H9 (cell line): ENCODE measurements around the gene PDZK1IP1. TPM values are rescaled to one million over a fixed set of nuclear protein-coding genes. Genes with fewer than 3 reads are reported as not detected.
A peak's percentile ranks its signal among the peaks of the same experiment; 100 is the strongest.

Experiments
- DNase-seq: peaks from one replicate; pipeline ENCODE4 v3.0.0-alpha.2; 2017
- H2AFZ ChIP-seq: one replicate; pipeline ENCODE4 v1.6.1; 2013; ENCODE audit warnings: mild to moderate bottlenecking, low read length, control low read depth, moderate library complexity
- H2AK5ac ChIP-seq: 2 replicates; pipeline ENCODE4 v1.6.1; 2013; ENCODE audit warnings: low read length, control low read depth, mixed read lengths; ENCODE audit not compliant: insufficient read length
- H2BK120ac ChIP-seq: one replicate; pipeline ENCODE4 v1.6.1; 2013; ENCODE audit warnings: low read depth, mild to moderate bottlenecking, low read length, control low read depth, inconsistent platforms; ENCODE audit not compliant: poor library complexity, severe bottlenecking
- H2BK12ac ChIP-seq: 2 replicates; pipeline ENCODE4 v1.6.1; 2013; ENCODE audit warnings: low read length, control low read depth, mixed read lengths, low read depth; ENCODE audit not compliant: insufficient read length
- H2BK15ac ChIP-seq: 2 replicates; pipeline ENCODE4 v1.6.1; 2013; ENCODE audit warnings: low read depth, low read length, control low read depth
- H2BK20ac ChIP-seq: one replicate; pipeline ENCODE4 v1.6.1; 2013; ENCODE audit warnings: low read depth, mild to moderate bottlenecking, low read length, control low read depth, inconsistent platforms; ENCODE audit not compliant: poor library complexity, severe bottlenecking
- H2BK5ac ChIP-seq: 2 replicates; pipeline ENCODE4 v1.6.1; 2013; ENCODE audit warnings: low read length, control low read depth, mixed read lengths; ENCODE audit not compliant: insufficient read length
- H3K14ac ChIP-seq: 2 replicates; pipeline ENCODE4 v1.6.1; 2013; ENCODE audit warnings: low read length, control low read depth; ENCODE audit not compliant: insufficient read depth
- H3K18ac ChIP-seq: 2 replicates; pipeline ENCODE4 v1.6.1; 2013; ENCODE audit warnings: low read depth, mild to moderate bottlenecking, mixed read lengths, low read length, control low read depth; ENCODE audit not compliant: insufficient read length
- H3K23ac ChIP-seq: 2 replicates; pipeline ENCODE4 v1.6.1; 2013; ENCODE audit warnings: low read length, control low read depth, mixed read lengths, low read depth; ENCODE audit not compliant: insufficient read length
- H3K23me2 ChIP-seq: 2 replicates; pipeline ENCODE4 v1.6.1; 2013; ENCODE audit warnings: low read depth, mild to moderate bottlenecking, mixed read lengths, low read length, control low read depth; ENCODE audit not compliant: insufficient read length, poor library complexity, severe bottlenecking
- H3K27ac ChIP-seq: 2 replicates; pipeline ENCODE4 v1.5.1; 2013; ENCODE audit warnings: low read length, control low read depth, mixed read lengths, low read depth; ENCODE audit not compliant: insufficient read length
- H3K27me3 ChIP-seq: 2 replicates; pipeline ENCODE4 v1.6.1; 2013; ENCODE audit warnings: low read length, control low read depth, inconsistent platforms; ENCODE audit not compliant: insufficient read depth
- H3K4ac ChIP-seq: 2 replicates; pipeline ENCODE4 v1.6.1; 2013; ENCODE audit warnings: low read depth, mild to moderate bottlenecking, control low read depth, inconsistent platforms, low read length, moderate library complexity
- H3K4me1 ChIP-seq: 2 replicates; pipeline ENCODE4 v1.6.1; 2013; ENCODE audit warnings: low read length, control low read depth, inconsistent platforms; ENCODE audit not compliant: insufficient read depth
- H3K4me2 ChIP-seq: 2 replicates; pipeline ENCODE4 v1.6.1; 2013; ENCODE audit warnings: low read length, control low read depth, mixed read lengths; ENCODE audit not compliant: insufficient read length, insufficient read depth
- H3K56ac ChIP-seq: 2 replicates; pipeline ENCODE4 v1.6.1; 2013; ENCODE audit warnings: low read depth, mild to moderate bottlenecking, mixed read lengths, low read length, control low read depth; ENCODE audit not compliant: insufficient read length
- H3K79me1 ChIP-seq: 2 replicates; pipeline ENCODE4 v1.6.1; 2013; ENCODE audit warnings: low read depth, mild to moderate bottlenecking, moderate library complexity, low read length, control low read depth, inconsistent platforms; ENCODE audit not compliant: insufficient read depth, poor library complexity, severe bottlenecking
- H3K79me2 ChIP-seq: 2 replicates; pipeline ENCODE4 v1.6.1; 2013; ENCODE audit warnings: low read length, control low read depth, inconsistent platforms; ENCODE audit not compliant: insufficient read depth
- H3K9ac ChIP-seq: 2 replicates; pipeline ENCODE4 v1.6.1; 2013; ENCODE audit warnings: low read length, control low read depth, mixed read lengths; ENCODE audit not compliant: insufficient read length; ENCODE audit errors: extremely low read depth
- H3K9me3 ChIP-seq: one replicate; pipeline ENCODE4 v1.6.1; 2013; ENCODE audit warnings: low read depth, low read length, inconsistent platforms; ENCODE audit not compliant: control insufficient read depth
- H3T11ph ChIP-seq: one replicate; pipeline ENCODE4 v1.6.1; 2013; ENCODE audit warnings: mild to moderate bottlenecking, low read length, control low read depth, inconsistent platforms
- H4K20me1 ChIP-seq: one replicate; pipeline ENCODE4 v1.6.1; 2013; ENCODE audit not compliant: control insufficient read depth, insufficient read length, insufficient read depth
- H4K5ac ChIP-seq: 2 replicates; pipeline ENCODE4 v1.6.1; 2013; ENCODE audit warnings: low read depth, mild to moderate bottlenecking, mixed read lengths, low read length, control low read depth; ENCODE audit not compliant: insufficient read length
- H4K8ac ChIP-seq: replicated peaks from 2 replicates; pipeline ENCODE4 v1.6.1; 2013; ENCODE audit warnings: low read length, control low read depth, mixed read lengths, low read depth; ENCODE audit not compliant: insufficient read length
- H4K91ac ChIP-seq: 2 replicates; pipeline ENCODE4 v1.6.1; 2013; ENCODE audit warnings: low read depth, mild to moderate bottlenecking, moderate library complexity, mixed read lengths, low read length, control low read depth; ENCODE audit not compliant: insufficient read length
- H3K27ac Mint-ChIP-seq, 3 experiments: 2 replicates in 2 of 3; 3 replicates in 1 of 3; pipeline ENCODE4 v1.8.0; 2020 to 2021; ENCODE audit warnings: mixed read lengths in 3 of 3, mild to moderate bottlenecking in 1 of 3, moderate library complexity in 1 of 3
- H3K27me3 Mint-ChIP-seq: 2 replicates; pipeline ENCODE4 v1.8.0; 2021; ENCODE audit warnings: low read depth, mild to moderate bottlenecking, moderate library complexity, mixed read lengths
- H3K36me3 Mint-ChIP-seq, 3 experiments: 2 replicates in 2 of 3; 3 replicates in 1 of 3; pipeline ENCODE4 v1.8.0; 2020 to 2021; ENCODE audit warnings: low read depth in 3 of 3, mixed read lengths in 3 of 3; ENCODE audit not compliant: insufficient read depth in 1 of 3
- H3K4me1 Mint-ChIP-seq, 2 experiments: 2 replicates each; pipeline ENCODE4 v1.8.0; 2020; ENCODE audit warnings: mixed read lengths in 2 of 2
- H3K4me3 Mint-ChIP-seq, 2 experiments: 2 replicates in 1 of 2; 3 replicates in 1 of 2; pipeline ENCODE4 v1.8.0; 2020 to 2021; ENCODE audit warnings: mild to moderate bottlenecking in 2 of 2, mixed read lengths in 2 of 2, moderate library complexity in 1 of 2
- H3K9me3 Mint-ChIP-seq, 2 experiments: 2 replicates in 1 of 2; 3 replicates in 1 of 2; pipeline ENCODE4 v1.8.0; 2020; ENCODE audit warnings: mild to moderate bottlenecking in 2 of 2, mixed read lengths in 2 of 2, moderate library complexity in 1 of 2
- WGBS: extraction: QIAGEN DNeasy Blood & Tissue Kit; methylation state at CpG from one replicate; pipeline ENCODE4 v1.1.7; 2013; ENCODE audit warnings: missing lambda C conversion rate, low lambda C conversion rate, mixed read lengths; ENCODE audit not compliant: insufficient read length; ENCODE audit errors: extremely low coverage; 5-methylcytosine and 5-hydroxymethylcytosine counted together
- total RNA-seq: library from RNA; stranded (reverse); gene quantifications from 2 replicates; pipeline ENCODE4 v1.2.1, GENCODE V29; 2021
- TF ChIP-seq, protein P1 (sequence below): fragments of 200-600 bp; sonication (generic); conservative IDR thresholded peaks from 3 replicates; pipeline ENCODE4 v1.8.0; 2021; ENCODE audit warnings: antibody characterized with exemption, mild to moderate bottlenecking

Gene PDZK1IP1
- total RNA-seq, 1 experiment from 2014 or later = not detected

DNA sequence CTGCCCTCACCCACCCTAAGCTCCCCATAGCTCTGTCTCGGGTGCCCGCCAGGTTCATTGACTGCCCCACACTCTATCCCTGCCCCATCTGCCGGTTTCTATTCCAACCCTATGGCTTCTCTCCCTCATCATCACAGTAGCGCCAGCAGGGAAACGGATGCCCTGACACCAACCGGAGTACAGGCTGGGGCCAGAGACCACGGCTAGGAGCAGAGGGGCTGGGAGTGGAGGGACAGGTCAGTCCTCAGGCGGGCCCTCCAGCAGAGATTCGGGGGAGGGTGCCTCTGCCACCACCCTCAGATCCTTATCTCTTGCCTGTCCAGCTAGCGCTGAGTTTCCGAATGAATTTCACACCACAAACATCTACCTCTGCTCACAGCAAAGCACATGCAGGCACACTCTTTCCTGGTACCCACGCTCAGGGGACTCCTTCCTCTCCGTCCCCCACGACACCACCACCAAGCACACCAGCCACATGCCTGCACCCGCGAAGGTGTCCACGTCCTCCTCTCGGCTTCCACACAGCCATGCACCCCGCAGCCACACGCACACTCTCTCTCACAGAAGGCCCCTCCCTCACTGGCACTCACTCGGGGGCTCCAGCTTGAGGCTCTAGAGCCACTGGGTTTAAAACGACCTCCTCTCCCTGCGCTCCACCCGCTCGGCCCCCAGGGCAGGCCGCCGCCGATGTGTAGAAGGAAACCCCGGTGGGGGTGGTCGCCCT is 35.0 kb upstream of the PDZK1IP1 start:
- Histone ChIP-seq H3K18ac (no peak overlapping the region), H3K4ac (no peak overlapping the region), H3K14ac (peak overlapping the region; percentile 59; the same call in 1 of the 2 replicates), H4K8ac (no peak overlapping the region), H2BK12ac (no peak overlapping the region), H3K9me3 (no peaks in the 10 kb centered on the region), H3K79me1 (no peaks in the 10 kb centered on the region), H2AFZ (no peak overlapping the region), H3K56ac (no peak overlapping the region), H2BK5ac (no peak overlapping the region), H2BK120ac (no peak overlapping the region), H2AK5ac (no peak overlapping the region), H3K4me1 (no peaks in the 10 kb centered on the region; the same call in 1 of the 2 replicates), H2BK15ac (no peak overlapping the region), H3T11ph (no peak overlapping the region), H3K9ac (no peak overlapping the region), H3K79me2 (no peaks in the 10 kb centered on the region), H4K20me1 (peaks cover 2% of the 10 kb centered on the region), H3K27ac (no peak overlapping the region), H3K27me3 (peaks cover 94% of the 10 kb centered on the region), H3K23me2 (peaks cover 11% of the 10 kb centered on the region), H2BK20ac (no peak overlapping the region), H4K91ac (no peak overlapping the region), H3K4me2 (peak overlapping the region; percentile 25), H4K5ac (no peak overlapping the region), H3K23ac (no peak overlapping the region)
- Mint-ChIP-seq H3K27ac (no peak overlapping the region), H3K36me3 (no peaks in the 10 kb centered on the region), H3K9me3 (peaks cover 0 to 3% of the 10 kb centered on the region in 2 experiments; a peak in 2 of 5 replicates), H3K27me3 (peaks cover 43% of the 10 kb centered on the region), H3K4me1 (peaks cover 17 to 28% of the 10 kb centered on the region in 2 experiments), H3K4me3 (no peak overlapping the region)
- TF ChIP-seq, protein P1, sequence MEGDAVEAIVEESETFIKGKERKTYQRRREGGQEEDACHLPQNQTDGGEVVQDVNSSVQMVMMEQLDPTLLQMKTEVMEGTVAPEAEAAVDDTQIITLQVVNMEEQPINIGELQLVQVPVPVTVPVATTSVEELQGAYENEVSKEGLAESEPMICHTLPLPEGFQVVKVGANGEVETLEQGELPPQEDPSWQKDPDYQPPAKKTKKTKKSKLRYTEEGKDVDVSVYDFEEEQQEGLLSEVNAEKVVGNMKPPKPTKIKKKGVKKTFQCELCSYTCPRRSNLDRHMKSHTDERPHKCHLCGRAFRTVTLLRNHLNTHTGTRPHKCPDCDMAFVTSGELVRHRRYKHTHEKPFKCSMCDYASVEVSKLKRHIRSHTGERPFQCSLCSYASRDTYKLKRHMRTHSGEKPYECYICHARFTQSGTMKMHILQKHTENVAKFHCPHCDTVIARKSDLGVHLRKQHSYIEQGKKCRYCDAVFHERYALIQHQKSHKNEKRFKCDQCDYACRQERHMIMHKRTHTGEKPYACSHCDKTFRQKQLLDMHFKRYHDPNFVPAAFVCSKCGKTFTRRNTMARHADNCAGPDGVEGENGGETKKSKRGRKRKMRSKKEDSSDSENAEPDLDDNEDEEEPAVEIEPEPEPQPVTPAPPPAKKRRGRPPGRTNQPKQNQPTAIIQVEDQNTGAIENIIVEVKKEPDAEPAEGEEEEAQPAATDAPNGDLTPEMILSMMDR = no peak
- DNase-seq = no peak
- no CpG with 5 or more reads among the region's 30 CpGs for WGBS
